Fibroblast of skin of back (primary cell): ENCODE measurements around the gene SLC50A1.

Experiments used
- DNase-seq: peaks from one replicate; pipeline ENCODE4 v3.0.0-alpha.2; 2013

SLC50A1 gene

GRCh38 chr1:155184835-155185782 lies 49.5 kb downstream of the SLC50A1 start:
- DNase-seq = no peak

GRCh38 chr1:155185783-155186066 lies 50.1 kb downstream of the SLC50A1 start:
- DNase-seq = no peak

GRCh38 chr1:155186067-155186793 lies 50.6 kb downstream of the SLC50A1 start:
- DNase-seq = no peak

- no peak for DNase-seq
These were observed 51.3 kb downstream of the SLC50A1 start for GRCh38 chr1:155186794-155187455.

GRCh38 chr1:155187456-155187891 lies 51.8 kb downstream of the SLC50A1 start:
- DNase-seq = no peak

- no peak for DNase-seq
These were observed 52.6 kb downstream of the SLC50A1 start for GRCh38 chr1:155188268-155188667.
